ENCODE measurements around the gene EPHA7. TPM values are rescaled to one million over a fixed set of nuclear protein-coding genes. Genes with fewer than 3 reads are reported as not detected.

The EPHA7 gene
- total RNA-seq, 1 donor from 2014 or later, result 80.7 TPM

DNA sequence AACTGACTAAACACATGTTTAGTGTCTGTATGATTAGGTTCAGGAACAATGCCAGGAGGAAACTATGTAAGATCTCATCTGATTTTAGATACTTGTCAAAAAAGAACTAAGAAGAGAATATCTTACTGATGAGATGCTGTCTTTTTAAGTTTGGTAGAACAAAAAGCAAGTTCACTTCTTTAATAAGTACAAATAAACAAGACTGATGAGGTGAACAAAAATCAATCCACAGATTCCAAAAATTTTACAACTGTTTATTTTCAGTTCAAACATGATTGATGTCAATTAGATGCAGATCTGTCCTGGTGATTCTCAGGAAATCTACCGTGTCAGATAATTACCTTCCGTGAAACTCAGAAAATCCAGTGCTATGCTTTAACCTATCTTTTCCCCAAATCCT is 24.9 kb downstream of the EPHA7 start:
- no peak overlapping the region for H3K4me2 ChIP-seq
- TF ChIP-seq, protein P1, sequence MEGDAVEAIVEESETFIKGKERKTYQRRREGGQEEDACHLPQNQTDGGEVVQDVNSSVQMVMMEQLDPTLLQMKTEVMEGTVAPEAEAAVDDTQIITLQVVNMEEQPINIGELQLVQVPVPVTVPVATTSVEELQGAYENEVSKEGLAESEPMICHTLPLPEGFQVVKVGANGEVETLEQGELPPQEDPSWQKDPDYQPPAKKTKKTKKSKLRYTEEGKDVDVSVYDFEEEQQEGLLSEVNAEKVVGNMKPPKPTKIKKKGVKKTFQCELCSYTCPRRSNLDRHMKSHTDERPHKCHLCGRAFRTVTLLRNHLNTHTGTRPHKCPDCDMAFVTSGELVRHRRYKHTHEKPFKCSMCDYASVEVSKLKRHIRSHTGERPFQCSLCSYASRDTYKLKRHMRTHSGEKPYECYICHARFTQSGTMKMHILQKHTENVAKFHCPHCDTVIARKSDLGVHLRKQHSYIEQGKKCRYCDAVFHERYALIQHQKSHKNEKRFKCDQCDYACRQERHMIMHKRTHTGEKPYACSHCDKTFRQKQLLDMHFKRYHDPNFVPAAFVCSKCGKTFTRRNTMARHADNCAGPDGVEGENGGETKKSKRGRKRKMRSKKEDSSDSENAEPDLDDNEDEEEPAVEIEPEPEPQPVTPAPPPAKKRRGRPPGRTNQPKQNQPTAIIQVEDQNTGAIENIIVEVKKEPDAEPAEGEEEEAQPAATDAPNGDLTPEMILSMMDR (IDR thresholded peaks at IDR 0.05), result no peak
- TF ChIP-seq EZH2 (IDR thresholded peaks at IDR 0.05) (no peak), EZH2phosphoT487 (IDR thresholded peaks at IDR 0.05) (no peak)
- DNase-seq (ENCODE audit: low spot score), result no peak
- Mint-ChIP-seq H3K36me3 (peaks cover 12% of the 10 kb centered on the region), H3K4me3 (no peak overlapping the region), H3K4me1 (peaks cover 38% of the 10 kb centered on the region), H3K27ac (no peak overlapping the region), H3K27me3 (ENCODE audit: insufficient read depth, low read depth) (no peaks in the 10 kb centered on the region), H3K9me3 (no peaks in the 10 kb centered on the region)
- no peaks in the 10 kb centered on the region for H3K36me3 ChIP-seq
- H2AFZ ChIP-seq (replicated peaks), result no peak overlapping the region
- H3K27ac ChIP-seq, result no peak overlapping the region
- no peaks in the 10 kb centered on the region for H3K27me3 ChIP-seq
- H3K9ac ChIP-seq, result no peak overlapping the region
- no peak overlapping the region for H3K4me3 ChIP-seq
- no peaks in the 10 kb centered on the region for H3K4me1 ChIP-seq
- H3K9me3 ChIP-seq (ENCODE audit: low read depth), result no peaks in the 10 kb centered on the region
- H3K79me2 ChIP-seq (ENCODE audit: low read depth), result peaks cover 99% of the 10 kb centered on the region
- H3F3A ChIP-seq (ENCODE audit: low read depth), result peaks cover 12% of the 10 kb centered on the region
- peaks cover 10% of the 10 kb centered on the region for H4K20me1 ChIP-seq (ENCODE audit: low read depth)

- Histone ChIP-seq H2AFZ (replicated peaks) (no peak overlapping the region), H3K4me2 (no peak overlapping the region), H3K9ac (no peak overlapping the region), H3K79me2 (ENCODE audit: low read depth) (peaks cover 99% of the 10 kb centered on the region), H4K20me1 (ENCODE audit: low read depth) (peaks cover 10% of the 10 kb centered on the region), H3K36me3 (no peaks in the 10 kb centered on the region), H3K4me1 (no peaks in the 10 kb centered on the region), H3K27me3 (no peaks in the 10 kb centered on the region), H3F3A (ENCODE audit: low read depth) (peaks cover 12% of the 10 kb centered on the region), H3K27ac (no peak overlapping the region), H3K4me3 (no peak overlapping the region), H3K9me3 (ENCODE audit: low read depth) (no peaks in the 10 kb centered on the region)
- no peak for TF ChIP-seq EZH2 (IDR thresholded peaks at IDR 0.05)
- TF ChIP-seq, protein P1 (IDR thresholded peaks at IDR 0.05), result no peak
- TF ChIP-seq EZH2phosphoT487 (IDR thresholded peaks at IDR 0.05), result no peak
- peaks cover 34% of the 10 kb centered on the region for H3K4me1 Mint-ChIP-seq
- DNase-seq (ENCODE audit: low spot score), result no peak
- H3K4me3 Mint-ChIP-seq, result no peak overlapping the region
- H3K27ac Mint-ChIP-seq, result no peak overlapping the region
- no peaks in the 10 kb centered on the region for H3K9me3 Mint-ChIP-seq
- no peaks in the 10 kb centered on the region for H3K27me3 Mint-ChIP-seq (ENCODE audit: insufficient read depth, low read depth)
- peaks cover 11% of the 10 kb centered on the region for H3K36me3 Mint-ChIP-seq
Observed at GRCh38 chr6:93393554-93394074, 25.7 kb downstream of the EPHA7 start.

- Histone ChIP-seq H3K9ac (no peak overlapping the region), H4K20me1 (ENCODE audit: low read depth) (peaks cover 10% of the 10 kb centered on the region), H3K79me2 (ENCODE audit: low read depth) (peaks cover 99% of the 10 kb centered on the region), H3K27ac (no peak overlapping the region), H3K9me3 (ENCODE audit: low read depth) (no peaks in the 10 kb centered on the region), H3F3A (ENCODE audit: low read depth) (peaks cover 12% of the 10 kb centered on the region), H2AFZ (replicated peaks) (no peak overlapping the region), H3K36me3 (no peaks in the 10 kb centered on the region), H3K4me1 (no peaks in the 10 kb centered on the region), H3K4me3 (no peak overlapping the region), H3K4me2 (no peak overlapping the region), H3K27me3 (no peaks in the 10 kb centered on the region)
- DNase-seq (ENCODE audit: low spot score), result no peak
- Mint-ChIP-seq H3K27me3 (ENCODE audit: insufficient read depth, low read depth) (no peaks in the 10 kb centered on the region), H3K4me1 (peaks cover 30% of the 10 kb centered on the region), H3K27ac (no peak overlapping the region), H3K9me3 (no peaks in the 10 kb centered on the region), H3K4me3 (no peak overlapping the region), H3K36me3 (peaks cover 17% of the 10 kb centered on the region)
- TF ChIP-seq EZH2phosphoT487 (IDR thresholded peaks at IDR 0.05) (no peak), EZH2 (IDR thresholded peaks at IDR 0.05) (no peak)
- TF ChIP-seq, protein P1 (IDR thresholded peaks at IDR 0.05), result no peak
Observed at GRCh38 chr6:93392797-93393196, 26.6 kb downstream of the EPHA7 start.

Measured in neural progenitor cell (in vitro differentiated cells).